ENCODE data around the gene SHROOM3. TPM values are rescaled to one million over a fixed set of nuclear protein-coding genes. Genes with fewer than 3 reads are reported as not detected.

Gene SHROOM3
- total and polyA plus RNA-seq, 2 donors (not counting 3 experiments of a cell fraction or from before 2014, with no cell fraction given): 2.7 to 6.7 TPM

GRCh38 chr4:76624931-76625715, 190.1 kb downstream of the SHROOM3 start:
- DNase-seq (ENCODE audit: low read depth, low spot score) (no peak), FAIRE-seq (no peak)
- no peaks in the 10 kb centered on the region for H4K20me1 ChIP-seq (replicated peaks; ENCODE audit: control insufficient read depth, extremely low read depth, insufficient read depth, low read length)
- H3K4me2 ChIP-seq (ENCODE audit: insufficient read depth, low read length): no peak overlapping the region
- no peak overlapping the region for H3K9ac ChIP-seq (replicated peaks; ENCODE audit: extremely low read depth, insufficient read depth, low read length)
- H3K4me3 ChIP-seq (replicated peaks in 1 of 3; ENCODE audit: insufficient read depth in 1 of 3, low read depth in 1 of 3, low read length in 3 of 3): no peak overlapping the region
- no peaks in the 10 kb centered on the region for H3K79me2 ChIP-seq (ENCODE audit: control insufficient read depth, insufficient read depth, low read length)
- H3K27me3 ChIP-seq (ENCODE audit: control insufficient read depth in 2 of 2, insufficient read depth in 2 of 2, low read length in 2 of 2): no peaks in the 10 kb centered on the region
- no peaks in the 10 kb centered on the region for H3K9me3 ChIP-seq (replicated peaks; ENCODE audit: control insufficient read depth, insufficient read depth, low read length)
- TF ChIP-seq FOS (IDR thresholded peaks at IDR 0.05; ENCODE audit: borderline replicate concordance, insufficient read depth, low read length): no peak
- no peak for TF ChIP-seq GATA2 (IDR thresholded peaks at IDR 0.05; ENCODE audit: insufficient read depth, insufficient read length, low read depth, low read length)
- TF ChIP-seq POLR2AphosphoS5 (IDR thresholded peaks at IDR 0.05; ENCODE audit: insufficient read depth, low read depth, low read length): no peak
- TF ChIP-seq MYC (IDR thresholded peaks at IDR 0.05; ENCODE audit: low read depth, low read length): no peak
- no peak for TF ChIP-seq EZH2 (IDR thresholded peaks at IDR 0.05; ENCODE audit: borderline replicate concordance, low read depth, low read length, severe bottlenecking)
- no peak for TF ChIP-seq MAX (IDR thresholded peaks at IDR 0.05; ENCODE audit: insufficient read depth, insufficient read length)
- TF ChIP-seq JUN (IDR thresholded peaks at IDR 0.05; ENCODE audit: borderline replicate concordance, insufficient read depth, insufficient read length, low read depth): no peak
- TF ChIP-seq CTCF (IDR thresholded peaks at IDR 0.05; ENCODE audit: extremely low read depth in 1 of 2, insufficient read depth in 1 of 2, low read depth in 1 of 2, low read length in 2 of 2): no peak
- no peak for TF ChIP-seq POLR2A (IDR thresholded peaks at IDR 0.05; ENCODE audit: low read depth, low read length)
- no peaks in the 10 kb centered on the region for H3K9me1 ChIP-seq (replicated peaks; ENCODE audit: control insufficient read depth, extremely low read depth, insufficient read depth, low read length)
- CTCF ChIA-PET: interaction anchor here (0.7 to 1.2 kb wide), 2 partner anchors 9 to 133 kb away, joined by 3 to 4 read pairs; no protein-coding TSS in a partner anchor
- peaks cover 2% of the 10 kb centered on the region for H3K4me1 ChIP-seq (ENCODE audit: control insufficient read depth, extremely low read depth, insufficient read depth, low read length)
- POLR2A ChIA-PET: no interaction called here
- no TSS peak for BruUV-seq (replicated peaks)
- H3K27ac ChIP-seq (ENCODE audit: insufficient read depth, low read depth, low read length): no peak overlapping the region
- intact Hi-C loops (cut with micrococcal nuclease) (no loop called here), dilution Hi-C loops (cut with MboI; ENCODE audit: extremely low pct_ligation_motif_present, low sequenced_read_pairs) (no loop called here)
- H2AFZ ChIP-seq (ENCODE audit: low read depth, low read length): no peak overlapping the region
- H3K36me3 ChIP-seq (ENCODE audit: control insufficient read depth in 2 of 2, extremely low read depth in 1 of 2, insufficient read depth in 2 of 2, low read length in 2 of 2): no peaks in the 10 kb centered on the region

Measured in endothelial cell of umbilical vein (primary cell).